Measurements from ENCODE around the gene ZMIZ1. TPM values are rescaled to one million over a fixed set of nuclear protein-coding genes. Genes with fewer than 3 reads are reported as not detected.
A peak's percentile ranks its signal among the peaks of the same experiment; 100 is the strongest.

Gene ZMIZ1
- total RNA-seq, 1 donor from 2014 or later = 6.3 TPM

GRCh38 chr10:79211616-79212015 is 142.8 kb downstream of the ZMIZ1 start:
- FAIRE-seq = no peak
- no peaks in the 10 kb centered on the region for H3K27me3 ChIP-seq (ENCODE audit: control insufficient read depth, insufficient read depth, low read length)
- peaks cover 37% of the 10 kb centered on the region for H3K36me3 ChIP-seq (ENCODE audit: control insufficient read depth, insufficient read depth, low read length)
- TF ChIP-seq CTCF (IDR thresholded peaks at IDR 0.05; ENCODE audit: insufficient read depth, low read length, severe bottlenecking) = no peak
- no peak for DNase-seq (ENCODE audit: low read depth)
- no peak overlapping the region for H3K4me3 ChIP-seq (ENCODE audit: low read depth, low read length)

- H3K36me3 ChIP-seq (ENCODE audit: control insufficient read depth, insufficient read depth, low read length) = peaks cover 37% of the 10 kb centered on the region
- H3K4me3 ChIP-seq (ENCODE audit: low read depth, low read length) = no peak overlapping the region
- no peaks in the 10 kb centered on the region for H3K27me3 ChIP-seq (ENCODE audit: control insufficient read depth, insufficient read depth, low read length)
- TF ChIP-seq CTCF (IDR thresholded peaks at IDR 0.05; ENCODE audit: insufficient read depth, low read length, severe bottlenecking) = no peak
- no peak for DNase-seq (ENCODE audit: low read depth)
- FAIRE-seq = no peak
These were observed 146.8 kb downstream of the ZMIZ1 start for GRCh38 chr10:79215531-79215930.

- no peak for TF ChIP-seq CTCF (IDR thresholded peaks at IDR 0.05; ENCODE audit: insufficient read depth, low read length, severe bottlenecking)
- peaks cover 34% of the 10 kb centered on the region for H3K36me3 ChIP-seq (ENCODE audit: control insufficient read depth, insufficient read depth, low read length)
- no peak for FAIRE-seq
- DNase-seq (ENCODE audit: low read depth) = no peak
- H3K4me3 ChIP-seq (ENCODE audit: low read depth, low read length) = no peak overlapping the region
- H3K27me3 ChIP-seq (ENCODE audit: control insufficient read depth, insufficient read depth, low read length) = no peaks in the 10 kb centered on the region
These were observed 150.7 kb downstream of the ZMIZ1 start for GRCh38 chr10:79219322-79219957.

- FAIRE-seq = no peak
These were observed 151.5 kb downstream of the ZMIZ1 start for GRCh38 chr10:79220307-79220706.

GRCh38 chr10:79221110-79222051 is 152.6 kb downstream of the ZMIZ1 start:
- Histone ChIP-seq H3K27me3 (ENCODE audit: control insufficient read depth, insufficient read depth, low read length) (no peaks in the 10 kb centered on the region), H3K36me3 (ENCODE audit: control insufficient read depth, insufficient read depth, low read length) (peaks cover 21% of the 10 kb centered on the region), H3K4me3 (ENCODE audit: low read depth, low read length) (no peak overlapping the region)
- DNase-seq (ENCODE audit: low read depth) (peak; percentile 72), FAIRE-seq (no peak)
- no peak for TF ChIP-seq CTCF (IDR thresholded peaks at IDR 0.05; ENCODE audit: insufficient read depth, low read length, severe bottlenecking)

More at GRCh38 chr10:79220307-79220706, 151.5 kb downstream of the ZMIZ1 start:
- Histone ChIP-seq H3K4me3 (ENCODE audit: low read depth, low read length) (no peak overlapping the region), H3K27me3 (ENCODE audit: control insufficient read depth, insufficient read depth, low read length) (no peaks in the 10 kb centered on the region), H3K36me3 (ENCODE audit: control insufficient read depth, insufficient read depth, low read length) (peaks cover 29% of the 10 kb centered on the region)
- no peak for DNase-seq (ENCODE audit: low read depth)
- TF ChIP-seq CTCF (IDR thresholded peaks at IDR 0.05; ENCODE audit: insufficient read depth, low read length, severe bottlenecking) = no peak

Measured in bronchial epithelial cell (primary cell).